ENCODE measurements around the gene NOL4L. TPM values are rescaled to one million over a fixed set of nuclear protein-coding genes. Genes with fewer than 3 reads are reported as not detected.
A peak's percentile ranks its signal among the peaks of the same experiment; 100 is the strongest.
"Not testable (repeated sequence)": the region's sequence is repeated elsewhere in the genome, so short reads cannot be mapped to it uniquely, and the experiment has no call there.

NOL4L gene
- total RNA-seq, 1 experiment from 2014 or later = 41.8 TPM

- no peak for DNase-seq (ENCODE audit: low spot score)
Measured at GRCh38 chr20:32510120-32510600, 75.0 kb downstream of the NOL4L start.

- peak; percentile 79 for DNase-seq (ENCODE audit: low spot score)
Measured at GRCh38 chr20:32509639-32510066, 75.5 kb downstream of the NOL4L start.

- no peak for DNase-seq (ENCODE audit: low spot score)
Measured at GRCh38 chr20:32508775-32509119, 76.4 kb downstream of the NOL4L start.

GRCh38 chr20:32507998-32508774, 76.9 kb downstream of the NOL4L start:
- no peak for DNase-seq (ENCODE audit: low spot score)

GRCh38 chr20:32506721-32507120, 78.4 kb downstream of the NOL4L start:
- DNase-seq (ENCODE audit: low spot score) = no peak

- DNase-seq (ENCODE audit: low spot score) = no peak
Measured at GRCh38 chr20:32505723-32506473, 79.2 kb downstream of the NOL4L start.

DNA sequence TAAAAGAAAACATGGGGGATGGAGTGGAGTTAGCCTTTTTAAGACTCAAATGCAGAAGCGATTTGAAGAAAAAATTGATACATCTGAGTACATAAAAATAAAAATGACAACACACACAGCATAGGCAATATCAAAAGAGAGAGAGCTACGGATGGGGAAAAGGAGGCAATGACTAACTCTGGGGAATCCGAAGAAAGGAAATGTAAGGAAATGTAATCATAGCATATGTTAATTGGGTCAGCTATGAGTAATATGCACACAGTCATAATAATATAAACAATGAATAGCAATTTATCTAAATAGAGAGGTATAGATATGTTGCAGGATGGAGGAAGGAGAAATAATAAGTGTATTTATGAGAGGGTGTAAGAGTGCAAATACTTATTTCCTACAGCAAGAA, 83.4 kb downstream of the NOL4L start:
- DNase-seq (ENCODE audit: low spot score) = no peak

DNA sequence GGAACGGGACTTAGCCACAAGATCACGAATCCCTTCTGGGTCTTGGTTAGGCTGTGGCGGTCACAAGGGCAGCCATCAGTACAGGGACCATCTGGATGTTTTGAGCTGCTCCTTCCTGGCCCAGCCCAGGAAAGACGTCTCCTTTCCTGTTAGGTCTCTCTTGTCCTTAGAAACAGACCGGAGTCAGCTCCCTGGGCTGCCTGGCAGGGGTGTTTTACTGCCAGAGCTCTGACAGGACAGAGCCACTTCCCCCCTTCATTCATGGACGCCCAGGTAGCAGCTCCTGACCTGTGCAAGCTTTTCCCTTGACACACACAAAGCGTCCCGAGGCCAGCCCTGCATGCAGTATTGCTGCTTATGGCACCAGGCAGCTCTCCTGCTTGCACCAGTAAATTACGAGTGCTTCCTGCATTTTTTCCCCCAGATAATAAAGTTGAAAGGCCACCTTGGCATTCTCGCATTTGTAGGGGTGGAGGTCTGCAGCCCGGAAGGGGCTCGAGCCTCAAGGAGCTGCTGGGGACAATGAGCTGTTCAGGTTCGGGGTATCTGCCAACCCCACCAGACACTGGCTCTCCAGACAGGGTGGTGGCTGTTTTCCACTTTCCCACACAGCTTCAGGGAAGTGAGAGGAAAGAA, 87.4 kb downstream of the NOL4L start:
- no peak for DNase-seq (ENCODE audit: low spot score)

DNA sequence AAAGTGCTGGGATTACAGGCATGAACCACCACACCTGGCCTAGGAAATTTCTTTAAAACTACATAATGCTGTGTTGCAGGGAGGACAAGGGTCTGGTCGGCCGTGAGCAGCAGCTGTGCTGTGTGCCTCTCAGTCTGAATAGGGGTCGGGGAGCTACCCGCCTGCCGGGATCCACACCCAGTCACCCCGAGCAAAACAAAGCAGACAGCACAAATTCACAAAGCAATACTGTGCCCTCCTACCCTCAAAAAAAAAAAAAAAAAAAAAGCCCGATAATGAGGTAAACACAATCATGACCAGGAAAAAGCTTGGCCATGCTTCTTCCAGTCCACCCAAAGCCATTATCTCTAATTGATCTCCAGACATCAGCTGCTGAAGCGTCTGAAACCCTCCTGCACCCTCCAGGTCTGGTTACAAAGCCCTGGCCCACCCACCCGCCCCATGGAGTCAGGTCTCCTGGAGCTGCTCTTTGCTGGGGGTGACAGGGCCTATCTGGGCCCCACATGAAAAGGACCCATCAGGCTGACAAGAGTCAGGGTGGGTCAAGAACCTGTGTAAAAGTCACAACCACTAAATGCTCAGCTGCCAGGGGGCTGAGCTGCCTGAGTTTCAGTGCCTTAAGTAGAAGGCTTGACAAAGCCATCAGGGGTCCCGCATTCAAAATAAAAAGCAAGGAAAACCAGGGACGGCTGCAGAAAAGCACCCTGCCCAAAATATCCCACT, 88.2 kb downstream of the NOL4L start:
- no peak for DNase-seq (ENCODE audit: low spot score)

DNA sequence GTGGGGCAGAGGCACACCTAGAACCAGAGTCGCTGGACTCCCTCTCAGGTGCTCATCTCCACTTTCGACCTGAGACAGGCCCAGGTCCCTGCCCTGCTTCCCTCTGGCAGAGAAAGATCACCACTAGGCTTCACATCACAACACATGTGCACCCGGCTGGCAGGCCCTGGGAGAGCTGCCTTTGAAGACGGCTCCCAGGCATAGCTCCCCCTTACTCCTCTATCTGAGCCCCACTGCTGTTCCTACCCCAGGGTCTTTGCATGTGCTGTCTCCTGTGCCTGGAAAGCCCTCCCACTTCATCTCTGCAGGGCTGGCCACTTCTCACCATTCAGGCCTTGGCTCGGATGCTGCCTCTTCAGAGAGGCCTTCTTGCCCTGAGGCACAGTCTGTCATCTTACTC, 89.2 kb downstream of the NOL4L start:
- no peak for DNase-seq (ENCODE audit: low spot score)

DNA sequence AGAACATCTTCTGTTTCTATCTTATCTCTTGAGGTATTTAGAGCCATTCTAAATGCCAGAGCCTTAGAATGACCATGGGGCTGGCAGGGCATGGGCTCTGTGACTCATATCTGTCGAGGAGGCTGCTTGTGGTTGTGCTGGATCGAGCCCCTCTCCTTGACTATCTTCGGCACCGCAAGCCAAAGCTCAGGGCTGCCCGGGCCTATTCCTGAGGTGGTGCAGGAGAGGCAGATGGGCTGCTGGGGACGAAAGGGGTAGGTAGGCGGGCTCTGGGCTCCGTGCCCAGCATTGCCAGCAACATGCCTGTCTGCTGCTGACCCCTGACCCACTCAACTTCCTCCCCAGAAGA, 89.9 kb downstream of the NOL4L start:
- no peak for DNase-seq (ENCODE audit: low spot score)

GRCh38 chr20:32494483-32495216, 90.5 kb downstream of the NOL4L start:
- DNase-seq (ENCODE audit: low spot score) = no peak

DNA sequence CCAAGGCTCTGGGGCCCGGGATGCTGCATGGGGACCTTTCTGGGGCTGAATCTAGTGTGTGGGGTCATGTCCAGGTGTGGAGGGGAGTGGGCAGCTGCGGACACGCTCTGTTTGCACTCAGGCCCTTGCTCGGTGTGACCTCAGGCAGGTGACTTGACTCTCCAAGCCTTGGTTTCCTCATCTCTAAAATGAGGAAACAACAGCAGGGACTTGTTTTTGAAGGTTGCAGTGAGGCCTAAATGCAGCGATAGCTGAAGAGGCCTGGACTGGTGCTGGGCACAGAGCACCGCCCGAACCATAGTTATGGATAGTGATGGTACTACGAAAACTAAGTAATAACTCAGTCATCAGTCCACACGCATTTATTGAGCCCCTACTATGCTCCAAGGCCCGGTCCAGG, 91.8 kb downstream of the NOL4L start:
- no peak for DNase-seq (ENCODE audit: low spot score)

- not testable (repeated sequence) for DNase-seq (ENCODE audit: low spot score)
Measured at GRCh38 chr20:32491764-32492151, 93.4 kb downstream of the NOL4L start.

GRCh38 chr20:32490942-32491763, 94.0 kb downstream of the NOL4L start:
- no peak for DNase-seq (ENCODE audit: low spot score)

- DNase-seq (ENCODE audit: low spot score) = no peak
Measured at GRCh38 chr20:32488066-32488838, 96.9 kb downstream of the NOL4L start.

GRCh38 chr20:32487381-32487780, 97.8 kb downstream of the NOL4L start:
- no peak for DNase-seq (ENCODE audit: low spot score)

DNA sequence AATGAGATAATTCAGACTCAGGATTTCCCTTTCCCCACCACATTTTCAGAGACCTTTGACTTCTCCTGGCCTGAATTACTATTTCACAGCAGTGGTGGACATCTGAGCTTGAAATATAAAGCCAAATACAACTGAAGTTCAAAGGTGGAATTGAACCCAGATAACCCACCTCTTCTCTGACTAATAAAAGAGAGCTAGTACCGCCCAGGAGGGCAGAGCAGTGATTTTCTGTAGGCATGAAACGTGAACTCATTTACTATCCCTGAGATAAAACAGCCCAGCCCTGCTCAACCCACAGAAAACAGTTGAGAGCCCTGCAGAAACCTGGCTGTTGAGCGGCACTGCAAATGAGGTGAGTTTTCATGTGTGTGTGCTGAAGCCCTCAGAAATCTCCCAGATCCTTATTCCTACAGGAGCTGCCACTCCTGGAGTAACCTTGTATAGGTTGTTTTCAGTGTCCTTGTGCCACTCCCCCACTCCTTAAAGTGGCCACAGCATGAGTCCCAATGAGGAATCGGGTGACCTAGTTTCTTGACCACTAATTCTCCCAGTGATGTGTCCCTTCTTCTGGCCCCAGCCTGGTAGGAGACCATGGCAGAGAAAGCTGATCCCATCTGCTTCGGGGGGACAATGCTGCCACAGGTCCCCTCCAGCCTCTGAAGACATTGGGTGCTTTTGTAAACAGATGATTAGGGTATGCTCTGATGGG, 99.2 kb downstream of the NOL4L start:
- peak; percentile 73 for DNase-seq (ENCODE audit: low spot score)
